GM12872 (cell line): ENCODE measurements around the gene RYR3.

Experiments
- TF ChIP-seq, protein P1 (sequence below): IDR thresholded peaks from 3 replicates; pipeline ENCODE4 v1.5.1; 2011; ENCODE audit warnings: low read depth, mild to moderate bottlenecking, low read length, moderate library complexity; ENCODE audit not compliant: insufficient read depth

The RYR3 gene

DNA sequence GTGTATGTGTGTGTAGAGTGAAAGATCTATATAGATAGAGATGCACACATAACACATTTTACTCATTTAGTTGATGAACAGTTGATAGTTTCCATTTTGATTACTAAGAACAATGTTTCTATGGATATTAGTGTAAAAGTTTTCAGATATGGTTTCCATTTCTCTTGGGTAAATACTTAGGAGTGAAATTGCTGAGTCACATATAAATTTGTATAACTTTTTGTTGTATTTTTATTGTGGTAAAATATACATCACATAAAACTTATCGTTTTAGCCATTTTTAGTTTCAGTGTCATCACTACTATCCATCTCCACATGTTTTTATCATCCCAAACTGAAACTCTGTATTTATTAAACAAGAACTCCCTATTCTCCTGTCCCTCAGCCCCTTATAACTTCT lies 258.3 kb downstream of the RYR3 start:
- TF ChIP-seq, protein P1, sequence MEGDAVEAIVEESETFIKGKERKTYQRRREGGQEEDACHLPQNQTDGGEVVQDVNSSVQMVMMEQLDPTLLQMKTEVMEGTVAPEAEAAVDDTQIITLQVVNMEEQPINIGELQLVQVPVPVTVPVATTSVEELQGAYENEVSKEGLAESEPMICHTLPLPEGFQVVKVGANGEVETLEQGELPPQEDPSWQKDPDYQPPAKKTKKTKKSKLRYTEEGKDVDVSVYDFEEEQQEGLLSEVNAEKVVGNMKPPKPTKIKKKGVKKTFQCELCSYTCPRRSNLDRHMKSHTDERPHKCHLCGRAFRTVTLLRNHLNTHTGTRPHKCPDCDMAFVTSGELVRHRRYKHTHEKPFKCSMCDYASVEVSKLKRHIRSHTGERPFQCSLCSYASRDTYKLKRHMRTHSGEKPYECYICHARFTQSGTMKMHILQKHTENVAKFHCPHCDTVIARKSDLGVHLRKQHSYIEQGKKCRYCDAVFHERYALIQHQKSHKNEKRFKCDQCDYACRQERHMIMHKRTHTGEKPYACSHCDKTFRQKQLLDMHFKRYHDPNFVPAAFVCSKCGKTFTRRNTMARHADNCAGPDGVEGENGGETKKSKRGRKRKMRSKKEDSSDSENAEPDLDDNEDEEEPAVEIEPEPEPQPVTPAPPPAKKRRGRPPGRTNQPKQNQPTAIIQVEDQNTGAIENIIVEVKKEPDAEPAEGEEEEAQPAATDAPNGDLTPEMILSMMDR: no peak

DNA sequence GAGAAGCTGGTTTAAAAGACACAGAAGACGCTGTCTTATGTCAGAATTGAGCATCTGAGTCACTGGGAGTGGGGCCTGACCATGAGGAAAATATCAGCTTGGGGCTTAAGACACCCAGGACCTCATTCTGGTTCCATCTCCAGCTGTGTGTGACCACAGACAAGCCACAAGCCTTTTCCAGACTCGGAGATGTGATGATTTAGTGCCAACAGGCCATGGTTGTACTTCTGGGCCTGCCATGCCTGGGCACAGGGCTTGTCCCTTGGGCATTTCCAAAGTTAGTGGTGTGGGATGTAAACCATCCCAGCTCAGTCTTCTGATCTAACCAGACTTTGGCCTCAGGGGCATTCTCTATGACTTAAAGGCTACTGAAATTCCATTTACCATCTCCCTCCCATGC lies 269.8 kb downstream of the RYR3 start:
- TF ChIP-seq, protein P1: no peak

DNA sequence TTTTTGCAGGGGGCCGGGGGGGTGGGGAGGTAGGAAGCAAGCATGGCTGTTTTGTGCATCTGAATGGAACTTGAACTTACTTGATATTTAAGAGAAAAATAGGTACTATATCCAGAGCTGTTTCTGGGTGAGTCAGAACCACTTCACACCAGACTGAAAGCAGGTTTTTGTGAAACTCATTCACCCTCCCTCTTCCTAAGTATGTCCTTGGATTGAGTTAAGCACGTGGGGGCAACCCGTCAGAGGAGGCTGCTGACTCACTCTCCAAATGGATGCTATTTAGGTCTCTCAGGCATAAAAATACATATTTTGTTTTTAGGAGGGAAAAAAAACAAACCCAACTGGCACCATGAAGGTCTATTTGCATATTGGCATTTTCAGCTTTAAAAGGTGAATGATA lies 270.3 kb downstream of the RYR3 start:
- TF ChIP-seq, protein P1: no peak

DNA sequence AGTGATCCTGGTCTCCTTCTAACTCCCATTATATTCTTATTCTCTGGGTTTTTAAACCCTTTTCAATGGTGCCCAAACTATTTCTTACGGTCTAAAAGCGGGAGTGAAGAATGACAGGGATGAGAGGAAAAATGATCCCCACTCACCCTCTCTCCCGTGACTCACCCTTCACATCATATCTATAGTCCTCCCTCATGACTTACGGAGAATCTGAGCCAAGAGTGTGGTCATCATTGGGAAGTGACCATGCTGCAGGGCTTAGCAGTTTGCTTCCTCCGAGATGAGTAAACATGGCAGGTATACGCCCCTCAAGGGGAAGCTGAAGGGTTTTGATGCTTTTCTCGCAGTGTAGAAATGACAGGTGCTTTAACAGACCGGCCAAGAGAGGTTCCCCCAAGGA lies 274.0 kb downstream of the RYR3 start:
- TF ChIP-seq, protein P1: no peak

DNA sequence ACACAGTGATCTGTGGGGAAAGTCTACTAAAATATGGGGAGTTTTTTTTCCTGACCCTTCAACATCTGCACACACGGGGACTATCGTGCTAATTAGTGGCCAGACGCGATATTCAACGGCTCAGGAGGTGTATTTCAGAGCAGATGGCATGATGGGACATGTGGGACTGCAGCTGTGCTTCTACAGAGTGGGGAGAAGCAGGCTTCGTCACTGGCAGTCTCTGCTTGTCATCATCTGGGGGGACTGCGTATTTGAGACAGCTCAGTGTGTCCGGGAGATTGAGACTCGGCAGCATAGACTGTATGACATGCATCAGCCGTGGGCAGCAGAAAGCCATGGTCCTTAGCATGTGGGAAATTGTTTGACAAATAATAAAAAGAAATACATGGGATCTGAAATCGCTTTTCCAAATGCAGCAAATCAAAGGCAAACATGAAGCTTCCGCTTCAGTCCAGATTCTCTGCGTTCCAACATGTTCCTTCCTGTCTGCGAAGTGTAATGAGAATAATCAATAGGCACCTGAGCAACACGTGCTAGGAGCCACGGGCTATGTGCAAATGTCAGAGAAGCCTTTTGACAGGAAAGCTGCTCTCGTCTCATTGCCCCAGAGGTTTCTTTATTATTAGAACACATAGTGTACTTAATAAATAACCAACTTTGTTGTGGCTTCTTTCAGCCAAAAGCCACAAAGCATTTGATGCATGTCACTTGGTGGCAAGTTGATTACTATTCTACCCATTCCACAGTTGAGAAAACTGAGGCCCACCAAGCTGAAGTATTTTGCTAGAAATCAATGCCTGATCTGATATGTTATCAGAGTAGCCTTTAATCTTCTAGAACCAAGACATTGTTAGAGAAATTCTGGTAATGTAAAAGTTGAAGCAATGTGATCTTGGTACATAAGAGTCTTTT lies 276.3 kb downstream of the RYR3 start:
- TF ChIP-seq, protein P1: no peak

DNA sequence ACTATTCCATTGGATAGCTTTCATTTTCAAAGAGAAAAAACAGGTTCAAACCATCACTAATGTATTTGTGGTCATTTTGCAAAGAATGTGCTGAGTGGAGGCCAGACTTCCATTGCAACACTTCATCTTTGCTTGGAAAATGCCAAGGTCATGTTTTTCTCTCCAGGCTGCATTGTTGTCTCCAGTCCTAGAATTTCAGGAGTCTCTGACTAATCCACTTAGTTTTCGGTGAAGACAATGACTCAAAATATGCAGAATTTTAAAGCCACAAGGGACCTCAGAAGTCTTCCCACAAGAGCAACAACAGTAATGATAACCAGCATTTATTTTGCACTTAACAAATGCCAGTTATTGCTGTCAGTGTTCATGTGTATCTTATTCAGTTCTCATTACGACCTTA lies 277.0 kb downstream of the RYR3 start:
- TF ChIP-seq, protein P1: no peak

DNA sequence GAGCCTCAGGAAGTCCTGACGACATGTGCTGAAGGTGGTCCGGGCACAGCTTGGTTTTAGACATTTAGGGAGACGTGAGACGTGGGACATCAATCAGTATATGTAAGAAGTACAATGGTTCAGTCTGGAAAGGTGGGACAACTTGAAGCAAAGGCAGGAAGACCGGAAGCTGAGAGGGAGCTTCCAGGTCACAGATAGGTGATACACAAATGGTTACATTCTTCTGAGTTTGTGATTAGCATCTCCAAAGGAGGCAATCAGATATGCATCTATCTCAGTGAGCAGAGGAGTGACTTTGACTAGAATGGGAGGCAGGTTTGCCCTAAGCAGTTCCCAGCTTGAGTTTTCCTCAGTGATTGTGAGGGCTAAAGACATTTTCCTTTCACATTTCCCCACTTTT lies 282.1 kb downstream of the RYR3 start:
- TF ChIP-seq, protein P1: no peak
